ENCODE results near the gene STAT5B. TPM values are rescaled to one million over a fixed set of nuclear protein-coding genes. Genes with fewer than 3 reads are reported as not detected.

Gene STAT5B
- total RNA-seq, 1 experiment from 2014 or later: 7.1 TPM

DNA sequence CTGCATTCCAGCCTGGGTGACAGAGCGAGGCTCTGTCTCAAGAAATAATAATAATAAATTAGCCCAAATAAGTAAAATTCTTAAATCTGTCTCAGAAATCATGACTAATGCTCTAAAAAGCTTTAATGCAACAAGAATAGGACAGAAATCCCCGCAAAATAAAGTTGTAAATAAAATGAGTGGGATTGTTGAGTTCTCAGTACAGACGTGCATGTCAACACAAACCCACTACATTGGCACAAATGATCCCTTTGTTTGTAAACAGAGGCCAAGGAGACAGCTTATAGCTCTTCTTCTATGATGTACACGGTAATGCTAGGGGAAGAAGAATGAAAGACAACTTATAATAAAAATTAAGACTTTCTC, 6.0 kb downstream of the STAT5B start (continued):
- TF ChIP-seq, protein P1, sequence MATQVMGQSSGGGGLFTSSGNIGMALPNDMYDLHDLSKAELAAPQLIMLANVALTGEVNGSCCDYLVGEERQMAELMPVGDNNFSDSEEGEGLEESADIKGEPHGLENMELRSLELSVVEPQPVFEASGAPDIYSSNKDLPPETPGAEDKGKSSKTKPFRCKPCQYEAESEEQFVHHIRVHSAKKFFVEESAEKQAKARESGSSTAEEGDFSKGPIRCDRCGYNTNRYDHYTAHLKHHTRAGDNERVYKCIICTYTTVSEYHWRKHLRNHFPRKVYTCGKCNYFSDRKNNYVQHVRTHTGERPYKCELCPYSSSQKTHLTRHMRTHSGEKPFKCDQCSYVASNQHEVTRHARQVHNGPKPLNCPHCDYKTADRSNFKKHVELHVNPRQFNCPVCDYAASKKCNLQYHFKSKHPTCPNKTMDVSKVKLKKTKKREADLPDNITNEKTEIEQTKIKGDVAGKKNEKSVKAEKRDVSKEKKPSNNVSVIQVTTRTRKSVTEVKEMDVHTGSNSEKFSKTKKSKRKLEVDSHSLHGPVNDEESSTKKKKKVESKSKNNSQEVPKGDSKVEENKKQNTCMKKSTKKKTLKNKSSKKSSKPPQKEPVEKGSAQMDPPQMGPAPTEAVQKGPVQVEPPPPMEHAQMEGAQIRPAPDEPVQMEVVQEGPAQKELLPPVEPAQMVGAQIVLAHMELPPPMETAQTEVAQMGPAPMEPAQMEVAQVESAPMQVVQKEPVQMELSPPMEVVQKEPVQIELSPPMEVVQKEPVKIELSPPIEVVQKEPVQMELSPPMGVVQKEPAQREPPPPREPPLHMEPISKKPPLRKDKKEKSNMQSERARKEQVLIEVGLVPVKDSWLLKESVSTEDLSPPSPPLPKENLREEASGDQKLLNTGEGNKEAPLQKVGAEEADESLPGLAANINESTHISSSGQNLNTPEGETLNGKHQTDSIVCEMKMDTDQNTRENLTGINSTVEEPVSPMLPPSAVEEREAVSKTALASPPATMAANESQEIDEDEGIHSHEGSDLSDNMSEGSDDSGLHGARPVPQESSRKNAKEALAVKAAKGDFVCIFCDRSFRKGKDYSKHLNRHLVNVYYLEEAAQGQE (IDR thresholded peaks at IDR 0.05; ENCODE audit: low read depth): no peak

DNA sequence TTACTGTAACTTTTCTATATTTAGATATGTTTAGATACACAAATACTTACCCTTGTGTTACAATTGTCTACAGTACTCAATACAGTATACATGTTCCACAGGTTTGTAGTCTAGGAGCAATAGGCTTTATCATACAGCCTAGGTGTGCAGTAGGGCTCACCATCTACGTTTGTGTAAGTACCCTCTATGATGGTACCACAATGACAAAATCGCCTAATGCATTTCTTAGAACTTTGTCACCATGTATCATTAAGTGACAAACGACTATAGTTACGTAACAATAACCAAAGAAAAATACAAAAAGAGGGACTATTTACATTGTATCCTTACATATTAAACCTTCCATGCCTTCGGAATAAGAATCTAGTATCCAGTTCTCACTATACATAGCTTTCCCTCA, 8.0 kb downstream of the STAT5B start:
- H3K9me2 ChIP-seq (ENCODE audit: insufficient read depth): no peaks in the 10 kb centered on the region
- H4K20me1 ChIP-seq (ENCODE audit: insufficient read depth): no peaks in the 10 kb centered on the region
- peaks cover 9 to 11% of the 10 kb centered on the region in 2 experiments; a peak in 3 of 4 replicates for H3K4me1 ChIP-seq (ENCODE audit: control insufficient read depth in 1 of 2, insufficient read depth in 2 of 2, low read length in 2 of 2)
- no TSS peak for BruUV-seq (replicated peaks)
- intact Hi-C loops (cut with micrococcal nuclease): no loop called here
- H3K4me3 ChIP-seq (replicated peaks in 1 of 2; ENCODE audit: low read depth in 1 of 2, low read length in 2 of 2): no peak overlapping the region
- H3K79me2 ChIP-seq (ENCODE audit: insufficient read depth, low read length): peaks cover 41% of the 10 kb centered on the region
- H3K27ac ChIP-seq (ENCODE audit: low read depth, low read length): no peak overlapping the region
- H2AFZ ChIP-seq (ENCODE audit: low read depth, low read length, poor library complexity, severe bottlenecking): no peak overlapping the region
- POLR2A ChIA-PET: no interaction called here
- H3K36me3 ChIP-seq (ENCODE audit: control insufficient read depth in 1 of 2, insufficient read depth in 2 of 2, low read length in 2 of 2): no peaks in the 10 kb centered on the region
- H3K27me3 ChIP-seq (ENCODE audit: insufficient read depth, low read length): no peaks in the 10 kb centered on the region
- CTCF ChIA-PET: interaction anchor here (0.8 kb wide), 1 partner anchor 259 kb away, joined by 3 read pairs; no protein-coding TSS in a partner anchor
- no peak for ATAC-seq
- H3K4me2 ChIP-seq (ENCODE audit: low read length): no peak overlapping the region
- no peak for DNase-seq (ENCODE audit: low read depth, low spot score)
- no peak overlapping the region for H3K9ac ChIP-seq (ENCODE audit: low read length)
- H3K9me3 ChIP-seq (ENCODE audit: control insufficient read depth in 1 of 2, insufficient read depth in 1 of 2, low read depth in 1 of 2, low read length in 2 of 2): no peaks in the 10 kb centered on the region
- RAD21 ChIA-PET (ENCODE audit: low non-redundant PET in 1 of 2, low total read pairs in 2 of 2, uncharacterized antibody in 2 of 2, unreplicated experiment in 2 of 2): no interaction called here
- TF ChIP-seq, protein P2, sequence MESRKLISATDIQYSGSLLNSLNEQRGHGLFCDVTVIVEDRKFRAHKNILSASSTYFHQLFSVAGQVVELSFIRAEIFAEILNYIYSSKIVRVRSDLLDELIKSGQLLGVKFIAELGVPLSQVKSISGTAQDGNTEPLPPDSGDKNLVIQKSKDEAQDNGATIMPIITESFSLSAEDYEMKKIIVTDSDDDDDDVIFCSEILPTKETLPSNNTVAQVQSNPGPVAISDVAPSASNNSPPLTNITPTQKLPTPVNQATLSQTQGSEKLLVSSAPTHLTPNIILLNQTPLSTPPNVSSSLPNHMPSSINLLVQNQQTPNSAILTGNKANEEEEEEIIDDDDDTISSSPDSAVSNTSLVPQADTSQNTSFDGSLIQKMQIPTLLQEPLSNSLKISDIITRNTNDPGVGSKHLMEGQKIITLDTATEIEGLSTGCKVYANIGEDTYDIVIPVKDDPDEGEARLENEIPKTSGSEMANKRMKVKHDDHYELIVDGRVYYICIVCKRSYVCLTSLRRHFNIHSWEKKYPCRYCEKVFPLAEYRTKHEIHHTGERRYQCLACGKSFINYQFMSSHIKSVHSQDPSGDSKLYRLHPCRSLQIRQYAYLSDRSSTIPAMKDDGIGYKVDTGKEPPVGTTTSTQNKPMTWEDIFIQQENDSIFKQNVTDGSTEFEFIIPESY (IDR thresholded peaks at IDR 0.05; ENCODE audit: extremely low read depth, insufficient replicate concordance, low read length): no peak
- TF ChIP-seq ELF1 (IDR thresholded peaks at IDR 0.05; ENCODE audit: borderline replicate concordance, low read depth) (no peak), SIN3A (IDR thresholded peaks at IDR 0.05; ENCODE audit: low read depth) (no peak), EZH2 (IDR thresholded peaks at IDR 0.05) (no peak), POLR2A (IDR thresholded peaks at IDR 0.05; ENCODE audit: borderline replicate concordance, extremely low read depth, insufficient read depth, insufficient read length) (no peak), TCF7L2 (IDR thresholded peaks at IDR 0.05; ENCODE audit: borderline replicate concordance, extremely low read depth, insufficient read depth, insufficient read length) (no peak), EZH2phosphoT487 (IDR thresholded peaks at IDR 0.05; ENCODE audit: borderline replicate concordance) (no peak), YY1 (IDR thresholded peaks at IDR 0.05; ENCODE audit: extremely low read depth, insufficient replicate concordance, low read depth, low read length) (no peak), RAD21 (IDR thresholded peaks at IDR 0.05; ENCODE audit: low read depth) (no peak), POLR2AphosphoS5 (IDR thresholded peaks at IDR 0.05; ENCODE audit: low read depth, low read length) (no peak), SRF (IDR thresholded peaks at IDR 0.05; ENCODE audit: low read depth) (no peak), CEBPB (IDR thresholded peaks at IDR 0.05; ENCODE audit: low read depth) (no peak), FOSL1 (IDR thresholded peaks at IDR 0.05; ENCODE audit: low read depth) (no peak), ZNF274 (IDR thresholded peaks at IDR 0.05; ENCODE audit: low read depth, low read length) (no peak)
- TF ChIP-seq, protein P3, sequence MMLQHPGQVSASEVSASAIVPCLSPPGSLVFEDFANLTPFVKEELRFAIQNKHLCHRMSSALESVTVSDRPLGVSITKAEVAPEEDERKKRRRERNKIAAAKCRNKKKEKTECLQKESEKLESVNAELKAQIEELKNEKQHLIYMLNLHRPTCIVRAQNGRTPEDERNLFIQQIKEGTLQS (IDR thresholded peaks at IDR 0.05): no peak
- TF ChIP-seq, protein P4, sequence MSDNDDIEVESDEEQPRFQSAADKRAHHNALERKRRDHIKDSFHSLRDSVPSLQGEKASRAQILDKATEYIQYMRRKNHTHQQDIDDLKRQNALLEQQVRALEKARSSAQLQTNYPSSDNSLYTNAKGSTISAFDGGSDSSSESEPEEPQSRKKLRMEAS (IDR thresholded peaks at IDR 0.05): no peak

Data from HCT116 (cell line).